Kidney (tissue), 14 donors: Measurements from ENCODE around the gene MAP3K5. TPM values are rescaled to one million over a fixed set of nuclear protein-coding genes. Genes with fewer than 3 reads are reported as not detected.
"Not testable (repeated sequence)": the region's sequence is repeated elsewhere in the genome, so short reads cannot be mapped to it uniquely, and the experiment has no call there.

Source experiments
- DNase-seq, 5 donors: peaks; one replicate each; pipeline ENCODE4 v3.0.0-alpha.2; 2013 to 2020
- FAIRE-seq: peaks from 2 replicates; lab custom pipeline; 2012; peaks lifted over from hg19 to GRCh38; lab: Jason Lieb, UNC
- H3K27ac ChIP-seq, 2 donors: one replicate each; pipeline ENCODE4 v1.7.0; 2013; ENCODE audit warnings: low read depth in 2 of 2, low read length in 2 of 2, inconsistent platforms in 1 of 2
- H3K27me3 ChIP-seq: one replicate; pipeline ENCODE4 v1.7.1; 2013; ENCODE audit warnings: low read length, inconsistent platforms; ENCODE audit not compliant: control insufficient read depth, insufficient read depth
- H3K36me3 ChIP-seq, 3 donors: one replicate each; pipeline versions ENCODE4 v1.7.0 to v1.7.1; 2013; ENCODE audit warnings: low read length in 3 of 3, control low read depth in 1 of 3, inconsistent platforms in 1 of 3; ENCODE audit not compliant: insufficient read depth in 3 of 3, control insufficient read depth in 2 of 3
- H3K4me1 ChIP-seq, 3 donors: one replicate each; pipeline versions ENCODE4 v1.7.0 to v1.7.1; 2013; ENCODE audit warnings: low read length in 3 of 3, inconsistent platforms in 1 of 3, low read depth in 1 of 3; ENCODE audit not compliant: control insufficient read depth in 2 of 3, insufficient read depth in 2 of 3
- H3K4me3 ChIP-seq, 3 donors: one replicate each; pipeline versions ENCODE4 v1.7.0 to v1.8.1; 2013; ENCODE audit warnings: low read length in 3 of 3, control low read depth in 1 of 3, inconsistent platforms in 1 of 3
- H3K9ac ChIP-seq, 3 donors: one replicate each; pipeline versions ENCODE4 v1.7.0 to v1.7.1; 2013; ENCODE audit warnings: low read length in 3 of 3, control low read depth in 1 of 3, inconsistent platforms in 1 of 3
- H3K9me3 ChIP-seq, 3 donors: one replicate each; pipeline versions ENCODE4 v1.7.0 to v1.7.1; 2013; ENCODE audit warnings: low read length in 3 of 3, control low read depth in 1 of 3, inconsistent platforms in 1 of 3; ENCODE audit not compliant: control insufficient read depth in 2 of 3, insufficient read depth in 1 of 3
- CTCF ChIP-seq: IDR thresholded peaks from 3 replicates; pipeline ENCODE4 v1.5.1; 2012; ENCODE audit warnings: mild to moderate bottlenecking, moderate library complexity, borderline replicate concordance; ENCODE audit not compliant: insufficient read depth; ENCODE audit errors: extremely low read depth
- intact Hi-C: fragments of 100-400 bp; cut with DNase I; formaldehyde crosslinking; loops from one replicate; pipeline ENCODE4 v1.11.1; 2022
- polyA plus RNA-seq: library from polyadenylated mRNA; stranded (reverse); fragments of 350-450 nt; fragmentation: Illumina TruSeq; extraction: RNeasy Lipid Tissue Mini Kit (QIAGEN cat#74804); gene quantifications from one replicate; pipeline ENCODE4 v1.2.3, GENCODE V29; 2014; ENCODE audit warnings: low read depth, low replicate concordance; ENCODE audit not compliant: insufficient read depth
- total RNA-seq: library from RNA; stranded (reverse); fragmentation: NEBNext Ultra II Directional; extraction: Animal tissue kit (Norgen Biotek cat#: 25700); gene quantifications from one replicate; pipeline ENCODE4 v1.2.1, GENCODE V29; 2021
- donor health status: control.
- donor health status: control.
- donor health status: control.
- donor health status: control.
- donor health status: control.
- donor health status: DM: yes; HTN: yes; CAD: no.
- donor health status: Normal renal cell carcinoma (clear cell type).

MAP3K5 gene
- total and polyA plus RNA-seq, 2 donors from 2014 or later: 5.9 to 32.9 TPM

DNA sequence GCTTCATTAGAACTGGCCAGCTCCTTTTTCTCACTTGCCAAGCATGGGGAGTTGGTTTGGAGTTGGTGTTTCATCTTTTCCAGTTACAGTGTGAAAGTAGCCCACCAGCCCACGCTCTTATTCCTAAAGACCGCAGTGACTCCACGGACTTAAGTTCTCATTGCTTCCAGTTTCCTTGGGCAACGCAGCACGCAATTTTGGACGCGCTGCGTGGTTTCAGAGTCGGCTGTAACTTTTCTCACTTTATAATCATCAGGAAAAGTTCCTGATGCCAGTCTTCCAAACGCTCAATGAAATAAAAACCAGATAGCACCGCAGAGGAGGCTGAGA, 29.7 kb upstream of the MAP3K5 start:
- no peak for TF ChIP-seq CTCF
- peak overlapping the region; percentile 78 to 93 (median 88) for H3K9ac ChIP-seq
- FAIRE-seq (no peak), DNase-seq (no peak)
- H3K4me3 ChIP-seq: peak overlapping the region; percentile 87 to 96 (median 90)
- H3K4me1 ChIP-seq: peaks cover 0 to 10% (median 4%) of the 10 kb centered on the region in 3 donors
- intact Hi-C loops: no loop called here
- peak overlapping the region; percentile 88 to 95 for H3K27ac ChIP-seq
- no peaks in the 10 kb centered on the region for H3K9me3 ChIP-seq
- H3K36me3 ChIP-seq: peaks cover 0 to 9% (median 5%) of the 10 kb centered on the region in 3 donors
- no peaks in the 10 kb centered on the region for H3K27me3 ChIP-seq

GRCh38 chr6:136820561-136820960, 28.3 kb upstream of the MAP3K5 start:
- intact Hi-C loops: no loop called here
- no peak for FAIRE-seq
- H3K9me3 ChIP-seq: no peaks in the 10 kb centered on the region
- TF ChIP-seq CTCF: no peak
- H3K9ac ChIP-seq: no peak overlapping the region
- no peaks in the 10 kb centered on the region for H3K27me3 ChIP-seq
- no peak overlapping the region for H3K4me3 ChIP-seq
- H3K4me1 ChIP-seq: peaks cover 0 to 10% (median 4%) of the 10 kb centered on the region in 3 donors
- no peak overlapping the region for H3K27ac ChIP-seq
- no peak for DNase-seq
- no peaks in the 10 kb centered on the region for H3K36me3 ChIP-seq

DNA sequence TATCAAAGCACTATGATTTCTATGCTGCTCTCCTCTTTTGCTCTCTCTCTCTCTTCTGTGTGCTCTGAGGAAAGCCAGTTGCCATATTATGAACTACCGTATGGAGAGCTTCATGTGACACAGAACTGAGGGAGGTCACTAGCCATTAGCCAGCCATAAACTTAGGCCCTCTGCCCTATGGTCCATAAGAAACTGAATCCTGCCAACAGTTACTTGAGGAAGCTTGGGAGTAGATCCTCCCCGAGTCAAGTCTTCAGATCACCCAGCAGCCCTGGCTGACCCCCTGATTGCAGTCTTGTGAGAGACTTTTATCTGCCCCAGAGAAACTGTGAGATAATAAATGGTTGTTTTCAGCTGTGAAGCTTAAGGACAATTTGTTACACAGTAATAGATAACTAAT, 24.4 kb upstream of the MAP3K5 start:
- Histone ChIP-seq H3K4me1 (peaks cover 0 to 2% (median 1%) of the 10 kb centered on the region in 3 donors), H3K9me3 (no peaks in the 10 kb centered on the region), H3K27ac (no peak overlapping the region), H3K4me3 (no peak overlapping the region), H3K27me3 (no peaks in the 10 kb centered on the region), H3K36me3 (no peaks in the 10 kb centered on the region), H3K9ac (no peak overlapping the region)
- TF ChIP-seq CTCF: no peak
- FAIRE-seq (no peak), DNase-seq (peak in 2 of 5 donors; percentile 14 to 20)
- intact Hi-C loops: no loop called here

DNA sequence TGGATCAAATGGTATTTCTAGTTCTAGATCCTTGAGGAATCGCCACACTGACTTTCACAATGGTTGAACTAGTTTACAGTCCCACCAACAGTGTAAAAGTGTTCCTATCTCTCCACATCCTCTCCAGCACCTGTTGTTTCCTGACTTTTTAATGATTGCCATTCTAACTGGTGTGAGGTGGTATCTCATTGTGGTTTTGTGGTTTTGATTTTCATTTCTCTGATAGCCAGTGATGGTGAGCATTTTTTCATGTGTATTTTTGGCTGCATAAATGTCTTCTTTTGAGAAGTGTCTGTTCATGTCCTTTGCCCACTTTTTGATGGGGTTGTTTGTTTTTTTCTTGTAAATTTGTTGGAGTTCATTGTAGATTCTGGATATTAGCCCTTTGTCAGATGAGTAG, 23.3 kb upstream of the MAP3K5 start:
- DNase-seq, intact Hi-C loops, H3K4me3 ChIP-seq, H3K9ac ChIP-seq, FAIRE-seq, H3K27ac ChIP-seq, H3K4me1 ChIP-seq, H3K36me3 ChIP-seq, H3K9me3 ChIP-seq, H3K27me3 ChIP-seq: not testable (repeated sequence)
